CD14-positive monocyte (primary cell): ENCODE measurements around the gene RFNG. TPM values are rescaled to one million over a fixed set of nuclear protein-coding genes. Genes with fewer than 3 reads are reported as not detected.

Experiments used
- DNase-seq, 3 donors: peaks; one replicate each; pipeline ENCODE4 v3.0.0-alpha.2; 2011 to 2022
- H2AFZ ChIP-seq: 2 replicates; pipeline ENCODE4 v1.6.0; 2012; ENCODE audit warnings: mild to moderate bottlenecking, low read depth, low read length, inconsistent platforms; ENCODE audit not compliant: insufficient read depth, poor library complexity, severe bottlenecking
- H3K27ac ChIP-seq, 2 donors: 1 replicate in 1 of 2; 2 replicates in 1 of 2; pipeline ENCODE4 v1.5.1; 2012 to 2013; ENCODE audit warnings: low read length in 2 of 2, control low read depth in 1 of 2, inconsistent platforms in 1 of 2, low read depth in 1 of 2, mild to moderate bottlenecking in 1 of 2
- H3K27me3 ChIP-seq, 2 donors: one replicate each; pipeline versions ENCODE4 v1.6.0 to v1.6.1; 2011 to 2013; ENCODE audit warnings: low read length in 2 of 2; ENCODE audit not compliant: control insufficient read depth in 2 of 2, insufficient read depth in 2 of 2
- H3K36me3 ChIP-seq, 2 donors: replicated peaks in 1 of 2; 1 replicate in 1 of 2; 2 replicates in 1 of 2; pipeline versions ENCODE4 v1.5.1 to v1.6.1; 2012 to 2013; ENCODE audit warnings: low read length in 2 of 2, control low read depth in 1 of 2, inconsistent platforms in 1 of 2, mild to moderate bottlenecking in 1 of 2; ENCODE audit not compliant: insufficient read depth in 2 of 2, control insufficient read depth in 1 of 2
- H3K4me1 ChIP-seq, 2 donors: 1 replicate in 1 of 2; 2 replicates in 1 of 2; pipeline versions ENCODE4 v1.5.1 to v1.6.1; 2012 to 2013; ENCODE audit warnings: low read length in 2 of 2, control low read depth in 1 of 2, inconsistent platforms in 1 of 2, mild to moderate bottlenecking in 1 of 2, moderate library complexity in 1 of 2; ENCODE audit not compliant: insufficient read depth in 2 of 2, control insufficient read depth in 1 of 2
- H3K4me2 ChIP-seq: replicated peaks from 2 replicates; pipeline ENCODE3; 2012; ENCODE audit warnings: low read length, moderate library complexity, mild to moderate bottlenecking; ENCODE audit not compliant: poor library complexity, severe bottlenecking; ENCODE audit errors: extremely low read depth
- H3K4me3 ChIP-seq, 3 experiments: fragments of 200-600 bp in 1 of 3; sonication (generic) in 1 of 3; replicated peaks in 1 of 3; 1 replicate in 2 of 3; 2 replicates in 1 of 3; pipeline ENCODE4 v1.5.1; 2011 to 2013; ENCODE audit warnings: low read length in 3 of 3, mild to moderate bottlenecking in 3 of 3, control low read depth in 2 of 3, low read depth in 2 of 3, inconsistent platforms in 1 of 3, moderate library complexity in 1 of 3
- H3K79me2 ChIP-seq: 2 replicates; pipeline ENCODE4 v1.6.0; 2012; ENCODE audit warnings: mild to moderate bottlenecking, control low read depth, inconsistent platforms, low read length, moderate library complexity; ENCODE audit not compliant: insufficient read depth
- H3K9ac ChIP-seq: 2 replicates; pipeline ENCODE4 v1.6.0; 2017; ENCODE audit warnings: low read length, mild to moderate bottlenecking; ENCODE audit not compliant: insufficient read depth, poor library complexity, severe bottlenecking
- H3K9me3 ChIP-seq, 2 donors: replicated peaks in 1 of 2; 1 replicate in 1 of 2; 2 replicates in 1 of 2; pipeline versions ENCODE4 v1.5.1 to v1.6.1; 2012 to 2013; ENCODE audit warnings: low read length in 2 of 2, control low read depth in 1 of 2; ENCODE audit not compliant: control insufficient read depth in 1 of 2, insufficient read depth in 1 of 2
- H4K20me1 ChIP-seq: 2 replicates; pipeline ENCODE4 v1.6.0; 2012; ENCODE audit warnings: mild to moderate bottlenecking, low read length, control low read depth, moderate library complexity; ENCODE audit not compliant: insufficient read depth
- H3K27ac Mint-ChIP-seq, 7 donors: one replicate each; pipeline ENCODE4 v1.8.0; 2020; ENCODE audit warnings: mild to moderate bottlenecking in 7 of 7, mixed read lengths in 7 of 7, moderate library complexity in 6 of 7, inconsistent platforms in 2 of 7
- H3K27me3 Mint-ChIP-seq, 3 donors: one replicate each; pipeline ENCODE4 v1.8.0; 2021 to 2022; ENCODE audit warnings: low read depth in 3 of 3, mild to moderate bottlenecking in 3 of 3, mixed read lengths in 3 of 3, moderate library complexity in 3 of 3, inconsistent platforms in 1 of 3
- H3K36me3 Mint-ChIP-seq, 2 donors: one replicate each; pipeline ENCODE4 v1.8.0; 2020; ENCODE audit warnings: mixed read lengths in 2 of 2, inconsistent platforms in 1 of 2, mild to moderate bottlenecking in 1 of 2
- H3K4me1 Mint-ChIP-seq: one replicate; pipeline ENCODE4 v1.8.0; 2020; ENCODE audit warnings: mild to moderate bottlenecking, mixed read lengths
- H3K4me3 Mint-ChIP-seq, 2 donors: one replicate each; pipeline ENCODE4 v1.8.0; 2020; ENCODE audit warnings: mild to moderate bottlenecking in 2 of 2, mixed read lengths in 2 of 2, moderate library complexity in 1 of 2
- H3K9me3 Mint-ChIP-seq, 7 donors: one replicate each; pipeline ENCODE4 v1.8.0; 2020 to 2022; ENCODE audit warnings: mixed read lengths in 7 of 7, mild to moderate bottlenecking in 6 of 7, moderate library complexity in 6 of 7, inconsistent platforms in 2 of 7
- whole genome bisulfite sequencing: methylation state at CpG from one replicate; pipeline ENCODE4 v1.1.5; 2013; ENCODE audit warnings: missing lambda C conversion rate; ENCODE audit not compliant: insufficient coverage; 5-methylcytosine and 5-hydroxymethylcytosine counted together
- intact Hi-C, 2 donors: fragments of 100-400 bp; cut with micrococcal nuclease; formaldehyde crosslinking; loops; one replicate each; pipeline versions ENCODE4 v1.15.0 to v1.15.1; 2023
- polyA plus RNA-seq, 3 donors: library from polyadenylated mRNA; depleted of rRNA in 1 of 3; unstranded in 2 of 3; stranded (reverse) in 1 of 3; fragments of 300-500 nt in 2 of 3; fragments of >200 nt in 1 of 3; fragmentation: Illumina TruSeq in 2 of 3; gene quantifications; 1 replicate in 2 of 3; 2 replicates in 1 of 3; pipeline ENCODE4 v1.2.3, GENCODE V29; 2012 to 2021
- TF ChIP-seq, protein P1 (sequence below): fragments of 200-600 bp; IDR thresholded peaks from one replicate; pipeline ENCODE4 v1.8.0; 2022; ENCODE audit warnings: antibody characterized with exemption, mild to moderate bottlenecking

The RFNG gene
- polyA plus RNA-seq, 3 donors, result 1.5 to 32.4 (median 4.1) TPM

DNA sequence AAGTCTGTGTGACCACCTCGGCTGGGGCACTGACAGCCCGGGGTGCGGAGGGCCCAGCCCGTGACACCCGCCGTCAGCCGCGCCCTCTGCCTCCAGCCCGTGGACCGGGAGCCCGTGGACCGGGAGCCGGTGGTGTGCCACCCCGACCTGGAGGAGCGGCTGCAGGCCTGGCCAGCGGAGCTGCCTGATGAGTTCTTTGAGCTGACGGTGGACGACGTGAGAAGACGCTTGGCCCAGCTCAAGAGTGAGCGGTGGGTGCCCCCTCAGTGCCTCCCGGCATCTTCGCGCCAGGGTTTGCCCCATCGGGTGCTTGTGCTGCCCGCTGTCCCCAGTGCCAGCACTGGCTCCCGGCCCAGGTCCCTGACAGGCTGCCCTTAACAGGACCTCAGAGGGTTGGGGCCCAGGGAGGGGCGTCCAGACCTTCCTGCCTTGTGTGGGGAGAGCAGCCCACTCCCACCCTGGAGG is 42.6 kb downstream of the RFNG start:
- Mint-ChIP-seq H3K27ac (no peak overlapping the region), H3K9me3 (no peaks in the 10 kb centered on the region), H3K36me3 (peaks cover 2 to 17% of the 10 kb centered on the region in 2 donors), H3K4me3 (no peak overlapping the region), H3K27me3 (peaks cover 2 to 4% (median 2%) of the 10 kb centered on the region in 3 donors), H3K4me1 (no peaks in the 10 kb centered on the region)
- Histone ChIP-seq H2AFZ (no peak overlapping the region), H3K4me2 (no peak overlapping the region), H3K27ac (no peak overlapping the region), H3K9ac (no peak overlapping the region), H3K27me3 (no peaks in the 10 kb centered on the region), H3K4me1 (no peaks in the 10 kb centered on the region), H3K79me2 (no peaks in the 10 kb centered on the region), H3K4me3 (no peak overlapping the region), H3K36me3 (peaks cover 9 to 11% of the 10 kb centered on the region in 2 donors), H4K20me1 (peaks cover 6% of the 10 kb centered on the region), H3K9me3 (no peaks in the 10 kb centered on the region)
- intact Hi-C loops, result no loop called here
- WGBS, result 84% methylated on average over 28 of the region's 28 CpGs
- TF ChIP-seq, protein P1, sequence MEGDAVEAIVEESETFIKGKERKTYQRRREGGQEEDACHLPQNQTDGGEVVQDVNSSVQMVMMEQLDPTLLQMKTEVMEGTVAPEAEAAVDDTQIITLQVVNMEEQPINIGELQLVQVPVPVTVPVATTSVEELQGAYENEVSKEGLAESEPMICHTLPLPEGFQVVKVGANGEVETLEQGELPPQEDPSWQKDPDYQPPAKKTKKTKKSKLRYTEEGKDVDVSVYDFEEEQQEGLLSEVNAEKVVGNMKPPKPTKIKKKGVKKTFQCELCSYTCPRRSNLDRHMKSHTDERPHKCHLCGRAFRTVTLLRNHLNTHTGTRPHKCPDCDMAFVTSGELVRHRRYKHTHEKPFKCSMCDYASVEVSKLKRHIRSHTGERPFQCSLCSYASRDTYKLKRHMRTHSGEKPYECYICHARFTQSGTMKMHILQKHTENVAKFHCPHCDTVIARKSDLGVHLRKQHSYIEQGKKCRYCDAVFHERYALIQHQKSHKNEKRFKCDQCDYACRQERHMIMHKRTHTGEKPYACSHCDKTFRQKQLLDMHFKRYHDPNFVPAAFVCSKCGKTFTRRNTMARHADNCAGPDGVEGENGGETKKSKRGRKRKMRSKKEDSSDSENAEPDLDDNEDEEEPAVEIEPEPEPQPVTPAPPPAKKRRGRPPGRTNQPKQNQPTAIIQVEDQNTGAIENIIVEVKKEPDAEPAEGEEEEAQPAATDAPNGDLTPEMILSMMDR, result no peak
- DNase-seq, result no peak

DNA sequence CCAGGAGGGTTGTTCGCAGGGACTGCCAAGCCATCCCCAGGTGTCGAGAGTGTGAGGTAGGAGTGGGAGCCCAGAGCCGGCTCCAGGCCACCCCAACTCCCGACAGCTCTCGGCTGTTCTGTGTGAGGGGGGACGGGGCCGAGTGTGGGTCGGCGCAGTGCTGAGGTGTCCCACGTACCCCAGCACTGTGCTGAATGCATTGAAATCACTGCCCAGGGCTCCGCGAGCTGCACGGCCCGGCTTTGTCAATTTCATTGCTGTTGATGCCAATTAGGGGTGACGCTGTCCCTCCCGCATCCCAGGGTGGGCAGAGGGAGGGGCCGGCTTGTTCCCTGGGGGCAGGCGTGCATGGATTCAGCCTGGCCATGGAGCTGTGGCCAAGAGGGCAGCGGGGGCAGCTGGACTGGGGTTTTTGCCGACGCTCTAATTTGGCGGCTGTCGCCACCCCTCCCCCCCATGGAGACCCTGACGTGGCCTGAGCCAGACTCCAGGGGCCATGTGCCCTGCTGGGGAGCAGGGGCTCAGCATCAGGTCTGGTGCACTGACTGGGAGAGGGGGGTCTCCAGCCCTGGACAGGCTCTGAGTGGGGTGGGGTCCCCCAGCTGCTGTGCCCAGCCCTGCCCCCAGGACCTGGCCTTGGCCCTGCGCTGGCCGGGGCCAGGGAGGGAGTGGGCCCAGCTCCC is 43.2 kb downstream of the RFNG start:
- Histone ChIP-seq H3K4me2 (no peak overlapping the region), H3K27ac (no peak overlapping the region), H2AFZ (no peak overlapping the region), H3K79me2 (no peaks in the 10 kb centered on the region), H3K9ac (no peak overlapping the region), H3K4me1 (no peaks in the 10 kb centered on the region), H3K36me3 (peaks cover 9 to 11% of the 10 kb centered on the region in 2 donors), H3K9me3 (no peaks in the 10 kb centered on the region), H4K20me1 (peaks cover 7% of the 10 kb centered on the region), H3K27me3 (no peaks in the 10 kb centered on the region), H3K4me3 (no peak overlapping the region)
- intact Hi-C loops, result no loop called here
- peaks cover 2 to 4% (median 2%) of the 10 kb centered on the region in 3 donors for H3K27me3 Mint-ChIP-seq
- no peak overlapping the region for H3K4me3 Mint-ChIP-seq
- WGBS, result 99% methylated on average over 16 of the region's 26 CpGs
- H3K9me3 Mint-ChIP-seq, result no peaks in the 10 kb centered on the region
- TF ChIP-seq, protein P1, result no peak
- DNase-seq, result no peak
- H3K36me3 Mint-ChIP-seq, result peaks cover 2 to 17% of the 10 kb centered on the region in 2 donors
- no peaks in the 10 kb centered on the region for H3K4me1 Mint-ChIP-seq
- H3K27ac Mint-ChIP-seq, result no peak overlapping the region
